Breast epithelium (tissue), 4 donors: ENCODE data around the gene CTCF. TPM values are rescaled to one million over a fixed set of nuclear protein-coding genes. Genes with fewer than 3 reads are reported as not detected.

ENCODE experiments used
- DNase-seq, 2 donors: peaks; one replicate each; pipeline ENCODE4 v3.0.0-alpha.2; 2019; ENCODE audit warnings: low spot score in 2 of 2
- H3K27ac ChIP-seq, 2 donors: fragments of 200-600 bp; sonication (generic) in 1 of 2; one replicate each; pipeline ENCODE4 v1.5.1; 2016 to 2019; ENCODE audit warnings: mild to moderate bottlenecking in 1 of 2
- H3K27me3 ChIP-seq, 2 donors: fragments of 200-600 bp; sonication (generic) in 1 of 2; one replicate each; pipeline versions ENCODE4 v1.5.1 to v1.6.0; 2017 to 2019; ENCODE audit warnings: control low read depth in 1 of 2, mild to moderate bottlenecking in 1 of 2
- H3K36me3 ChIP-seq: fragments of 200-600 bp; one replicate; pipeline ENCODE4 v1.5.1; 2019
- H3K4me1 ChIP-seq, 2 donors: fragments of 200-600 bp; sonication (generic); one replicate each; pipeline ENCODE4 v1.5.1; 2016 to 2019; ENCODE audit warnings: control low read depth in 1 of 2
- H3K4me3 ChIP-seq, 3 donors: fragments of 200-600 bp; sonication (generic); 1 replicate in 2 of 3; 2 replicates in 1 of 3; pipeline ENCODE4 v1.5.1; 2016 to 2019; ENCODE audit warnings: mild to moderate bottlenecking in 3 of 3, moderate library complexity in 2 of 3
- H3K9me3 ChIP-seq, 2 donors: fragments of 200-600 bp; sonication (generic) in 1 of 2; one replicate each; pipeline ENCODE4 v1.5.1; 2016 to 2019; ENCODE audit warnings: control low read depth in 1 of 2
- CTCF ChIP-seq, 3 donors: fragments of 450-650 bp; IDR thresholded peaks; one replicate each; pipeline ENCODE4 v1.5.1; 2016 to 2017; ENCODE audit warnings: antibody characterized with exemption in 3 of 3, mild to moderate bottlenecking in 3 of 3, moderate library complexity in 3 of 3
- POLR2A ChIP-seq: fragments of 450-650 bp; IDR thresholded peaks from one replicate; pipeline ENCODE4 v1.6.1; 2016; ENCODE audit warnings: antibody characterized with exemption, mild to moderate bottlenecking, moderate library complexity
- POLR2AphosphoS5 ChIP-seq, 3 donors: sonication (generic); formaldehyde crosslinking; IDR thresholded peaks; one replicate each; pipeline ENCODE4 v1.6.1; 2017; ENCODE audit warnings: antibody characterized with exemption in 3 of 3
- intact Hi-C: fragments of 100-400 bp; cut with DNase I; formaldehyde crosslinking; loops from one replicate; pipeline ENCODE4 v1.15.1; 2023; ENCODE audit warnings: low total_unique reads
- total RNA-seq, 3 donors: library from RNA; depleted of rRNA; stranded (reverse); fragments of >200 nt; gene quantifications; one replicate each; pipeline ENCODE4 v1.1.0, GENCODE V29; 2016

CTCF gene
- total RNA-seq, 3 donors from 2014 or later = 27.8 to 51.7 (median 38.0) TPM

DNA sequence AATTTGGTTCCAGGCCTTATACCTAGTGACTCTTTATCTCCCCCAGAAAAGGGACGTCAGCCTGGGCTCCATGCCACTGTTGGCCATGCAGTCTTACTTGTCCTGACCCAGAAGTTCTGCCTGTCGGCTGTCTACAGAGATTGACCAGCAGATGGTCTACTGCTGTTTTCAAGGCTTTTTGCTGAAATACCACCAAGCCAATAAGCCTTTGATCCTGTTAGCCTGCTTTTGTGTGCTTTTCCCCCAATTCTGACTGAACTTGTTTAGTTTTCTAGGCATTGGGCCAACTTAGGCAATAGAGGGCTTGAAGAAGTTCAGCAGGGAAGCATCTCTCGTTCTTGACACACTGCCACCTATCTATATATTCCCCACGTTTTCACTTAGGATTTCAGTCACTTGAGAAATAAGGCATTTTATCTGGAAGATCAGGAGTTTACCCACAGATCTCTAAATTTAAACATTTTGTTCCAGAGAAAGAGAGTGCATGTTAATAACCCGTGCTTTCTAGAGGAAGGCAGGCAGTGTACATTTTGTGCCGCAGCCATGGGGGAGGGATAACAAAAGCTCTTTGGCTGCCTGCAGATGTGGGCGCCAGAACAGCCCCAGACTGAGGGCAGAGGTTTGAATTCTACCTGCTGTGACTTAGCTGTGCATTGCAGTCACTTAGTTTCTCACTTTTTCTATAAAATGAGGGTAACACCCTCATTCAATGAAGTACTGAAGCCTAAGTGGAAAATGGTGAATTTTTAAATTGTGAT, 70.3 kb downstream of the CTCF start:
- H3K36me3 ChIP-seq = peaks cover 3% of the 10 kb centered on the region
- peaks cover 0 to 3% of the 10 kb centered on the region in 2 donors for H3K4me1 ChIP-seq
- H3K4me3 ChIP-seq = no peak overlapping the region
- no peak for DNase-seq
- intact Hi-C loops = no loop called here
- H3K27me3 ChIP-seq = no peaks in the 10 kb centered on the region
- no peak overlapping the region for H3K27ac ChIP-seq
- TF ChIP-seq POLR2A (no peak), POLR2AphosphoS5 (IDR thresholded peaks at IDR 0.05) (no peak), CTCF (IDR thresholded peaks at IDR 0.05) (no peak)
- no peaks in the 10 kb centered on the region for H3K9me3 ChIP-seq

- Histone ChIP-seq H3K4me3 (no peak overlapping the region), H3K27me3 (no peaks in the 10 kb centered on the region), H3K9me3 (no peaks in the 10 kb centered on the region), H3K4me1 (peaks cover 0 to 3% of the 10 kb centered on the region in 2 donors), H3K27ac (no peak overlapping the region), H3K36me3 (peaks cover 4% of the 10 kb centered on the region)
- DNase-seq = no peak
- no peak for TF ChIP-seq CTCF (IDR thresholded peaks at IDR 0.05)
- no peak for TF ChIP-seq POLR2AphosphoS5 (IDR thresholded peaks at IDR 0.05)
- TF ChIP-seq POLR2A = no peak
- intact Hi-C loops = no loop called here
These were observed 74.4 kb downstream of the CTCF start for GRCh38 chr16:67636713-67637112.

GRCh38 chr16:67637625-67638024, 75.3 kb downstream of the CTCF start:
- no peak overlapping the region for H3K27ac ChIP-seq
- no peaks in the 10 kb centered on the region for H3K27me3 ChIP-seq
- H3K36me3 ChIP-seq = peaks cover 4% of the 10 kb centered on the region
- no peaks in the 10 kb centered on the region for H3K4me1 ChIP-seq
- no peak overlapping the region for H3K4me3 ChIP-seq
- no peak for TF ChIP-seq POLR2A
- no peak for TF ChIP-seq POLR2AphosphoS5 (IDR thresholded peaks at IDR 0.05)
- TF ChIP-seq CTCF (IDR thresholded peaks at IDR 0.05) = no peak
- no peaks in the 10 kb centered on the region for H3K9me3 ChIP-seq
- intact Hi-C loops = no loop called here
- no peak for DNase-seq

GRCh38 chr16:67641779-67642708, 79.7 kb downstream of the CTCF start:
- intact Hi-C loops = no loop called here
- peak overlapping the region in 1 of 2 donors; percentile 21 for H3K27ac ChIP-seq
- TF ChIP-seq CTCF (IDR thresholded peaks at IDR 0.05) (no peak), POLR2AphosphoS5 (IDR thresholded peaks at IDR 0.05) (no peak), POLR2A (no peak)

DNA sequence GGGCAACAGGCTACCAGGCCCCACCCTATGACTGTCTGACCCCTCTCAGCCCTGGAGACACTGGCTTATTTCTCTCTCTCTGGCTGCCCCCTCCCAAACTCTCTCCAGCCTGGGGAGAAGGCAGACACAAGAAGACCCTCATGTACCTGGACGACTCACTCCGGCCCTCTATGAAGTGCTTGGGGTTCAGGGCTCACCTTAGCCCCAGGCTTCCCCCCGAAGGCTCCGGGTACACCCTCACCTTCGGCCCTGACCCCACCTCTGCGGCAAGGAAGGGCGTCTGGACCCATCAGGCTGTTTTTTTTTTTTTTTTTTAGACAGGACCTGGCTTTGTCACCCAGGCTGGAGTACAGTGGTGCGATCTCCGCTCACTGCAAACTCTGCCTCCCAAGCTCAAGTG, 81.7 kb downstream of the CTCF start:
- no peak for DNase-seq
- H3K27me3 ChIP-seq = peaks cover 15 to 46% of the 10 kb centered on the region in 2 donors
- H3K9me3 ChIP-seq = no peaks in the 10 kb centered on the region
- no peaks in the 10 kb centered on the region for H3K36me3 ChIP-seq
- no peak overlapping the region for H3K27ac ChIP-seq
- no peaks in the 10 kb centered on the region for H3K4me1 ChIP-seq
- no peak for TF ChIP-seq POLR2AphosphoS5 (IDR thresholded peaks at IDR 0.05)
- TF ChIP-seq CTCF (IDR thresholded peaks at IDR 0.05) = no peak
- no peak for TF ChIP-seq POLR2A
- no peak overlapping the region for H3K4me3 ChIP-seq
- intact Hi-C loops = no loop called here

More at GRCh38 chr16:67641779-67642708, 79.7 kb downstream of the CTCF start:
- peak in 1 of 2 donors; percentile 51 for DNase-seq
- peaks cover 0 to 26% of the 10 kb centered on the region in 2 donors for H3K27me3 ChIP-seq
- H3K4me1 ChIP-seq = no peaks in the 10 kb centered on the region
- H3K9me3 ChIP-seq = no peaks in the 10 kb centered on the region
- no peak overlapping the region for H3K4me3 ChIP-seq
- peaks cover 4% of the 10 kb centered on the region for H3K36me3 ChIP-seq
